ENCODE measurements around the gene SLC2A13.
"Not testable (repeated sequence)": the region's sequence is repeated elsewhere in the genome, so short reads cannot be mapped to it uniquely, and the experiment has no call there.

The SLC2A13 gene

DNA sequence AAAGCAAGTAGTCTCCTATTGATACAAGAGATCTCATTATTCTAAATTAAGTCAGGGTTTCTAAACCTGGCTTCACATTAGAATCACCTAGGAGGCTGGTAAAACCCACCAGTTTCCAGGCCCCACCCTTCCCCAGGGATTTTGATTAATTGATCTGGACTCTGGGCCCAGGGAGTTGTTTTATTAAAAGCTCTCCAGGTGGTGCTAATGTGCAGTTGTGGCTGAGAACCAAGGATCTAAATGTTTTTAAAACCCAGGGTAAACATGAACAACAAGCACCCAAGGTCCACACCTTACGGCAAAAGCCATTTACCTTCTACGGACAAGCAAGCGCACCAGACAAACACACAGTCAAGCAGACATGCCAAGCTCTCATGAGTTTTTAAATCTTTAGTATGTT, 73.9 kb downstream of the SLC2A13 start:
- CTCF ChIA-PET = interaction anchor here (1.1 kb wide), 1 partner anchor 21 kb away, joined by 4 read pairs; no protein-coding TSS in a partner anchor
- POLR2A ChIA-PET = no interaction called here
- no peak for DNase-seq (ENCODE audit: low read depth, low spot score)
- TF ChIP-seq, protein P1, sequence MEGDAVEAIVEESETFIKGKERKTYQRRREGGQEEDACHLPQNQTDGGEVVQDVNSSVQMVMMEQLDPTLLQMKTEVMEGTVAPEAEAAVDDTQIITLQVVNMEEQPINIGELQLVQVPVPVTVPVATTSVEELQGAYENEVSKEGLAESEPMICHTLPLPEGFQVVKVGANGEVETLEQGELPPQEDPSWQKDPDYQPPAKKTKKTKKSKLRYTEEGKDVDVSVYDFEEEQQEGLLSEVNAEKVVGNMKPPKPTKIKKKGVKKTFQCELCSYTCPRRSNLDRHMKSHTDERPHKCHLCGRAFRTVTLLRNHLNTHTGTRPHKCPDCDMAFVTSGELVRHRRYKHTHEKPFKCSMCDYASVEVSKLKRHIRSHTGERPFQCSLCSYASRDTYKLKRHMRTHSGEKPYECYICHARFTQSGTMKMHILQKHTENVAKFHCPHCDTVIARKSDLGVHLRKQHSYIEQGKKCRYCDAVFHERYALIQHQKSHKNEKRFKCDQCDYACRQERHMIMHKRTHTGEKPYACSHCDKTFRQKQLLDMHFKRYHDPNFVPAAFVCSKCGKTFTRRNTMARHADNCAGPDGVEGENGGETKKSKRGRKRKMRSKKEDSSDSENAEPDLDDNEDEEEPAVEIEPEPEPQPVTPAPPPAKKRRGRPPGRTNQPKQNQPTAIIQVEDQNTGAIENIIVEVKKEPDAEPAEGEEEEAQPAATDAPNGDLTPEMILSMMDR (IDR thresholded peaks at IDR 0.05; ENCODE audit: insufficient read depth, low read length, missing control alignments) = no peak
- no peak overlapping the region for H3K4me3 ChIP-seq (ENCODE audit: low read depth, low read length)

DNA sequence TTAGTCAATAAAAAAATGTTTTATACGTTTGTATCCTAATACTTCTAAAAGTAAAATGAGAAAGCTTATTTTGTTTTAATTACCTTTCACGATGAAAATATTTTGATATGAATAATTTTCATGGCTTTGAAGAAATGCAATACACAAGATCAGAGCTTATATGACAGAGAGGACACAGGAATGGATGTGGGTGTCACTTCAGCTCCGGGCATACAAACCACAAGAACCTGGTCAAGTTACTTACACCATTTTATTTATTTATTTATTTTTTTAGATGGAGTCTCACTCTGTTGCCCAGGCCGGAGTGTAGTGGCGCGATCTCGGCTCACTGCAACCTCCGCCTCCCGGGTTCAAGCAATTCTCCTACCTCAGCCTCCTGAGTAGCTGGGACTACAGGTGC, 74.9 kb downstream of the SLC2A13 start:
- H3K4me3 ChIP-seq (ENCODE audit: low read depth, low read length); DNase-seq (ENCODE audit: low read depth, low spot score); POLR2A ChIA-PET: not testable (repeated sequence)
- CTCF ChIA-PET = interaction anchor here (0.8 kb wide), 1 partner anchor 75 kb away, joined by 3 read pairs; the partner anchor contains the start of gene SLC2A13

DNA sequence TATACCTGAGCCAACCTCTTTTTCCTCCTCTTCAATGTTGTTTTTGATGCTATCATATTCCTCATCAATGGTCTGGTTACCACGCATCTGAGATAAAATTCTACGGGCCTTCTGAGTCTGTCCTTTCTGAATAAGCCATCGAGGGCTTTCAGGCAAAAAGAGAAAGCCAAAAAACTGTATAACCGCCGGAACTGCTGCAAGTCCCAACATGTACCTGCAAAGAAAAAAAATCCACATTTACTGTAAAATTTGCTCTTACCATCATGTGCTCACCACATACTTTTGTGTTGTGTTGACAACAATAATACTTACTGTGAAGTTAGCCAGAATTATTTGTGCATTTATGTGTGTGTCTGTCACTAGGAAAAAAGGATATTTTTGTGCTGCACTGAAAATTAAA, 77.6 kb downstream of the SLC2A13 start:
- DNase-seq (ENCODE audit: low read depth, low spot score) = no peak
- CTCF ChIA-PET = interaction anchor here (1.6 kb wide), 1 partner anchor 17 kb away, joined by 5 read pairs; no protein-coding TSS in a partner anchor
- TF ChIP-seq, protein P1 (IDR thresholded peaks at IDR 0.05; ENCODE audit: insufficient read depth, low read length, missing control alignments) = no peak
- no peak overlapping the region for H3K4me3 ChIP-seq (ENCODE audit: low read depth, low read length)
- POLR2A ChIA-PET = no interaction called here

DNA sequence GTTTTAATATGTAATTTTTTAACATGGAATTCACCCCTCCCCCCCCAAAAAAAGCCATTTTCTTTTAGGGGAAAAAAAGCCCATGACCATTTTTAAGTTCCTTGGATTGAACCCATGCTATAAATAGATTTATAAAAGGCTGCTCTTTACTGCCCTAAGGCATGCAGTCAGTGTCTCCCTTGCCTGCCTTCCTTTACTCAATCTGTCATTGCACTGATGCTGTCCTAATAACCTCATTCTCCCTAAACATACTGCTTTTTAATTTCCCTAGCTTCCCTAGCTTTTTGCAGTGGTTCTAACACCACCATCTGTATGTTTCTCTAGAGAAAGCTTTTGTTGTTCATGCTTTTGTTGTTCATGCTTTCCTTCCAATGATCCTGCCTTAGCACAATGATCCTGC, 83.0 kb downstream of the SLC2A13 start:
- CTCF ChIA-PET = interaction anchor here (4.0 kb wide), 1 partner anchor 12 kb away, joined by 18 read pairs; no protein-coding TSS in a partner anchor
- no peak for DNase-seq (ENCODE audit: low read depth, low spot score)
- TF ChIP-seq, protein P1 (IDR thresholded peaks at IDR 0.05; ENCODE audit: insufficient read depth, low read length, missing control alignments) = no peak
- POLR2A ChIA-PET = no interaction called here
- no peak overlapping the region for H3K4me3 ChIP-seq (ENCODE audit: low read depth, low read length)

DNA sequence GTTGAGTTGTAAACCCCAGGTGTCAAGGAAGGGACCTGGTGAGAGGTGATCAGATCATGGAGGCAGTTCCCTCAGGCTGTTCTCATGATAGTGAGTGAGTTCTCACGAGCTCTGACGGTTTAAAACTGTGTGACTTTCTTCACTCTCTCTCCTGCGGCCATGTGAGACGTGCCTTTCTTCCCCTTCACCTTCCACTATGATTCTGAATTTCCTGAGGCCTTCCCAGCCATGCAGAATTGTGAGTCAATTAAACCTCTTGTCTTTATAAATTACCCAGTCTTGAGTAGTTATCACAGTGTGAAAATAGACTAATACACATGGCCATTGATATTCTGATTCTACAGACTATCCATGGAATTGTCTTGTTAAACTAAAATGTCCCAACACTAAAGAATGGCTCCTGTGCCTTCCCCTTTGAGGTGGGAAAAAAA, 85.6 kb downstream of the SLC2A13 start:
- ChIA-PET POLR2A (no interaction called here), CTCF (interaction anchor here (4.0 kb wide), 1 partner anchor 9 kb away, joined by 18 read pairs; no protein-coding TSS in a partner anchor)
- H3K4me3 ChIP-seq (ENCODE audit: low read depth, low read length) = no peak overlapping the region
- TF ChIP-seq, protein P1 (IDR thresholded peaks at IDR 0.05; ENCODE audit: insufficient read depth, low read length, missing control alignments) = no peak
- DNase-seq (ENCODE audit: low read depth, low spot score) = no peak

DNA sequence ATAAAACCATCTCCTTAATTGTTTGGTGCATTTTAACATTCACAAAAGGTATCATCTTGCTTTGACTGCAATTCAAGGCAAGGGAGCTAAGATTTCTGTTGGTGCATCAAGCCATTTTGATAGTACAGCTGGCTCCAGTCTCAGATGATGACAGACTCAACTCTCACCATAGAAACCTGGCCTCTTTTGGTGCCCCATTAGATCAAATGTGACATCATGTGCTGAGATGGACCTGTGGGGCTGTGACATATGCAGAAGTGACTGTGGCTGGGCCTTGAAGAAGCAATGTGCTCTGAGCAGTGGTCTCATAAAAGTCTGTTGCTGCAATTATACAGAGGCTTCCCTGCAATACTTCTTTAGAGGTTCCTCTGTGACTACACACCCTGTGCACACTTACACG, 88.4 kb downstream of the SLC2A13 start:
- no peak for DNase-seq (ENCODE audit: low read depth, low spot score)
- H3K4me3 ChIP-seq (ENCODE audit: low read depth, low read length) = no peak overlapping the region
- POLR2A ChIA-PET = no interaction called here
- CTCF ChIA-PET = interaction anchor here (2.1 kb wide), 1 partner anchor 90 kb away, joined by 7 read pairs; no protein-coding TSS in a partner anchor
- TF ChIP-seq, protein P1 (IDR thresholded peaks at IDR 0.05; ENCODE audit: insufficient read depth, low read length, missing control alignments) = no peak

DNA sequence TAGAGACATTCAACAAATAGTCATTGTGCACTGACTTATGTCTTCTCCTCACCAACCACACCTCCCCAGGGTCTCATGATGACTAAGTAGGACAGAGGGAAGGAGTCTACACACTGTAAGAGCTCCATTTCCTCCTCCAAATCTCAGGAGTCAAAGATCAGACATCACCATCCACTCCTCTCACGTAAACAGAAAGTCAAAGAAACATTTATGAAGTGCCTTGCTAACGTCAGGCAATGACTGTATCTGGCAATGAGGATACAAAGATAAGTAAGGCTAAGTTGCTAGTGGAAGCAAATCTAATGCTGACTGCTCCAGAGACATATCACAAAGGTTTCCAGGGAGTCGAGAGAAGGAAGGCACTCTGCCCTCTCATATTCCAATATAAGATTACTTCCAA, 88.9 kb downstream of the SLC2A13 start:
- CTCF ChIA-PET = interaction anchor here (2.1 kb wide), 1 partner anchor 90 kb away, joined by 7 read pairs; no protein-coding TSS in a partner anchor
- TF ChIP-seq, protein P1 (IDR thresholded peaks at IDR 0.05; ENCODE audit: insufficient read depth, low read length, missing control alignments) = no peak
- DNase-seq (ENCODE audit: low read depth, low spot score) = no peak
- POLR2A ChIA-PET = no interaction called here
- no peak overlapping the region for H3K4me3 ChIP-seq (ENCODE audit: low read depth, low read length)
